HG03039 (cell line): ENCODE data around the gene FGF13.

Experiments
- ATAC-seq: cut with Tn5 transposase; IDR thresholded peaks from one replicate; pipeline ENCODE4 v1.9.1; 2021; ENCODE audit warnings: mild to moderate bottlenecking, moderate library complexity; ENCODE audit not compliant: unreplicated experiment

The FGF13 gene

DNA sequence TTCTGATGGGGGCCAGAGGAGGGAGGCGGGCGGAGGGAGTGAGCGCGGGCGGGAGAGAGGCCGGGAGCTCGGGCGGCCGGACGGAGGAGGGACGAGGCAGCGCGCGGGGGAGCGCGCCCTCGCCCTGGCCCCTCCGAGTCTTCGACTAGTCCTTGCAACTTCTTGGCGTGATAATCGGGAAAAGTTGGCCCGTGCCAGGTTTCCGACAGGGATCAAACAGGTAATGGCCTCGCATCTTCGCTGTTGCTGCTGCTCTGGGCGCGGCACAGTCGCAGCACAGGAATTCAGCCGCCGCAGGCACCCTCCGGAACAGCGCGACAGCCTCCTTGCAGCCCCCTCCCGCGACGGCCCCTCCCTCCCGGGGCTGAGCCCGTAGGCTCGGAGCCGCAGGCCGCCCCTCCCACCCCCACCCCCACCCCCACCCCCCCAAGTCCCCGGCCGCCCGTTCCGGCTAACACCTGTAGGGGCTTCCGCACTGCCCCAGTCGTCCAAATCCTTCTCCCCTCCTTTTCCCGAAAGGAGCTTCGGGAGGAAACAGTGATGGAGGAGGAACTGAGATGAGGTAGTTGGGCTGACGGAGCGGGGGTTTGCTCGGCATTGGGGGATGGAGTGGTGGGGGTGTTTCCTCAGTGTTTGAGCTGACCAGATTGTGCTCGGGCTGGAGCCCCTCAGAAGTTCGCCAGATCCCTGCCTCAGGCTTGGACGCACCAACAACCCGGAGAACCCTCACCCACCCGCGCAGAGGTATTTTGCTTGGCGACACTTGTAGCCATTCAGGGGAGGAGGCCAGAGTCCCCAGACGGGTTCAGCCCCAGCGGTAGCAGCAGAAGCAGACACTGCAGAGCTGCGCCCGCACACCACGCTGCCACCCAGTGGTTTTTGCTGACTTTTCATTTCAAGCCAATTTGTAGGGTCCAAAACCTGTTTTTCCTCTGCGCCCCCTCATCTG, at the start of gene FGF13:
FGF13 (minus strand) TSS at position 319 of the 949 bp plus-strand sequence. CDS start 714 bp downstream, outside the sequence.
- no peak for ATAC-seq

DNA sequence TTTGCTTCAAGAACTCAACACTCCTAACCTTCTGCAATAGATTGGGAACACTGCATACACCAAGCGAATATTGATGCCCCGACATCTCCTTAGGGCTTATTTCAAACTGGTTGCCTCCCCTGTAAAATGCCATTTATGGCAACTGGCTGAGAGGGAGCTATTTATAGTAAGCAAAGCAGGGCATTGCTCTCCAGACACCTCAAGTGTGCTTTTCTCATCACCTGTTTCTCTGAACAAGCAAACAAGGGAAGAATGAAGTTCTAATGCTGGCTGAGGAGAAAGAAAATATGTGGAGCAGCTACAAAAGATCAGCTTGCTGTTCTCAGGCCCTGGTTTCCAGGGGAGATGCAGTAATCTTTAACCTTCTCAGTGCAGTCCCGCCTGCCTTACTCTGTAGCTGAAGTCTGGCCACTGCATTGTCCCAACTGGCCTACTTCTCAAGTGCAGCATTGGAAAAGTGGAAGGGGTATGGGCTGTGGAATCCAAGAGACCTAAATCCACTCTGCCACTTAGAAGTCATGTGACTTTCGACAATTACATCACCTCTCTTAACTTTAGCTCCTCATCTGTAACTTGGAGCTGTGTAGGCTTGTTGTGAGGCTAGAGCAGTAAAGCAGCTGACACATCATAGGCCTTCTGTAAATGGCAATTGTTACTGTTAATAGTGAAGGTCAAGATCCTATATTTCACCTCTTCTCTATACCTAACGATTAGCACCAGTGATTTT, 47.9 kb upstream of the FGF13 start:
- ATAC-seq: no peak

DNA sequence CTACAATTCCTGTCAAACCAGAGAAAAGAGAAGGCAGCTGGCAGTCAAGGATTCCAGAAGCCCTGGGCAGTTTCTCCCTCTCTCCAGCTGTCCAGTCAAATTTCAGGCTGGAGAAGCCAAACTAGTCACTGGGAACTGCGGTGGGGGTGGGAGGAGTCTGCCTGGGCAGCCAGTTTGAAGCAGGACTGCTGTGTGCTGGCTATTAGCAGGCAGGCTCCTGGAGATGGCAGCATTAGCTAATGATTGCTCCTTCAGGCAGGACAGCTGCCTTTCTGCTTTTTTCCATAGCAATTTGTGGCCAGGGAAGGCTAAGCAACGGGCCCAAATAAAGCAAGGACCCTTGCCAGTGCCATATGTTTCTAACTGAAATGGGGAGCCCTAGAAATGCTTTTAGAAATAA, 44.7 kb upstream of the FGF13 start:
- no peak for ATAC-seq

GRCh38 chrX:138754861-138755260, 43.3 kb upstream of the FGF13 start:
- ATAC-seq: no peak

DNA sequence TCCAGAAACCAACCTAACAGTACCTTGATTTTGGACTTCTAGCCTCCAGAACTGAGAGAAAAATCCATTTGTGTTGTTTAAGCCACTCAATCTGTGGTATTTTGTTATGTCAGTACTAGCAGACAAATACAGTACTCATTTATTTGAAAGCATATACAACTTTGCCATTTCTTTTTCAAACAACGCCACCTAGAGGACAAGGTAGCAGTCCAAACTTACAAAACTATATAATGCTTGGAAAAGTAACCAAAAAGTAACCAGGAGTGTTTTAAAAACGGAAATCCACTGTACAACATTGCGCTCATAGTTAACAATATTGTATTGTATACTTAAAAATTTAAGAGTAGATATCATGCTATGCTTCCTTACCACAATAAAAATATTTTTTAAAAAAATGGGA, 37.0 kb upstream of the FGF13 start:
- no peak for ATAC-seq

DNA sequence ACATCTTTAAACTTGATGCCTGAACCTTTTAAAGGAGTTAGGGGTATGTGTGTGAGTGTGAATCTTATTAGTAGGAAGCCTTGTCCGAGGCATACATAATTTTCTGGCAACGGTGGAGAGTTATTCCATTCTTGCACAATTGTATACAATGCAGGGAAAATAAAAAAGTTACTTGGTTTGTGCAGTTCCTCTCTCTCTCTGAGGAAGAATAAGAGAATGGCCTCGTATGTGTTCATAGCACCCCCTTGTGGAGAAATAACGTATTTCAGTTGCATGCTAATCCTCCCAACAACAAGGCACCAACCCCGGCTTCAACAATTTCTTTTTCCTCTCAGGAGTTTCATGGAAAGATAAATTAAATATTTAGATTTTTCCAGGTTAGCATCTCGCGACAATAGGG, 33.7 kb upstream of the FGF13 start:
- ATAC-seq: no peak

GRCh38 chrX:138742217-138742616, 30.7 kb upstream of the FGF13 start:
- ATAC-seq: no peak

- no peak for ATAC-seq
These were observed 28.8 kb upstream of the FGF13 start for GRCh38 chrX:138740341-138740740.

- no peak for ATAC-seq
These were observed 11.8 kb upstream of the FGF13 start for GRCh38 chrX:138723301-138723700.

GRCh38 chrX:138719396-138719795, 7.9 kb upstream of the FGF13 start:
- ATAC-seq: no peak

- ATAC-seq: no peak
These were observed 7.4 kb upstream of the FGF13 start for GRCh38 chrX:138718941-138719340.

- no peak for ATAC-seq
These were observed 613 bp downstream of the FGF13 start for GRCh38 chrX:138710866-138711341.

DNA sequence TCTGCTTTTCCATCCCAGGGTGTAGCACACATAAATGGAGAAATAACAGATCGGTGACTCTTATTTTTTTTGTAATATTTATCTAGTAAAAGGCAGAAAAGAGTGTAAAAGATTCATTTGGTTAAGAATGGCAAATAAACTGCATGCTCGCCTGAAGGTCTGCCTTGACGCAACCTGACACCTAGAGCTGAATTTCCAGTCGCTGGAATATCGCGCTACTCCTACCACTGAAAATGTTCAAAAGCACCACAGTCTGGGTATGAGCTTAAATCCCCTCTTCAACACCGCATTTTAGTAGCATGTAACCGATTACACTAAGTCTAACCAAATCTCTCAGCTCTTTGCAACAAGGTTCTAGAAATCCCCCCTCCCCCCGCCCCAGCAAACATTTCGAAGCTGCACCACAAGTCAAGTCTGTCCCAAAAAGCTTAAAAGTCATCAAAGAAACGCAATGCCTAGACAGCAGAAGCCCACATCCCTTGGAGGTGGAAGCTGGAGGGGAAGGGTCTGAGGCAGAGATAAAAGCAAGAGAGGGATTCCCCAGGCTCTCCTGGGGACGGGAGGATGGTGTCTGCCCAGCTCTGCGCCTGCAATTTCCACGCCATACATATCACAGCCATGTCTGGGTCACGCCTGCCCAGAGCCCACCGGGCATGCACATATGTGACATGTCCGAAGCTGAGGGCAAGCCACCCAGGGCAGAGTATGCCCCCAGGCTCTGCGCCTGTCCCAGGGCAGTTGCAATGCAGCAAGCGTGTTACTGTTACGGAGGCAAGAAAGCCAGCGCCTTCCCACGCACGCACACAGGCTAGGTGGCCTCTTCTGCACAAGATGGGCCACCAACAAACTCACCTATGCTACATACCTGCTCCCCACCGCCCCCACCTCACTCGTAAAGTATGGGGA, 1.4 kb downstream of the FGF13 start:
- ATAC-seq: no peak

- no peak for ATAC-seq
These were observed 3.2 kb downstream of the FGF13 start for GRCh38 chrX:138708268-138708667.

DNA sequence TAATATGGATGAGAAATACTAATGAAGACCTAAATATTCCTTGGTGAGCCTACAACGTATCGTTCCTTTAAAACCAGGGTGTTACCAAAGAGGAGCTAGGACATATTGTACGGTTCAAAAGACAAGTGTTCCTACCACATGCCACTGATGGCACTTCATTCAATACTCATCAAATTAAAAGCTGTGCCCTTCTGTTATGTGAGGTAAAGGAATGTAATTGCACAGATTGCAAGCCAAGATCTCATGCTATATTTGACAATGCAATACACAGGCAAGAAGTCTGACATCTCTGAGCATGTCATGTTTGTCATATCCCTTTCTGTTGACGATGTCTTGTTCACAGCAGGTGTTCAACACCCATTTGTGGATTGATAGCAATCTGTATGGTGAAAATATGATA, 6.9 kb downstream of the FGF13 start:
- ATAC-seq: no peak

GRCh38 chrX:138704101-138704500, 7.4 kb downstream of the FGF13 start:
- no peak for ATAC-seq

DNA sequence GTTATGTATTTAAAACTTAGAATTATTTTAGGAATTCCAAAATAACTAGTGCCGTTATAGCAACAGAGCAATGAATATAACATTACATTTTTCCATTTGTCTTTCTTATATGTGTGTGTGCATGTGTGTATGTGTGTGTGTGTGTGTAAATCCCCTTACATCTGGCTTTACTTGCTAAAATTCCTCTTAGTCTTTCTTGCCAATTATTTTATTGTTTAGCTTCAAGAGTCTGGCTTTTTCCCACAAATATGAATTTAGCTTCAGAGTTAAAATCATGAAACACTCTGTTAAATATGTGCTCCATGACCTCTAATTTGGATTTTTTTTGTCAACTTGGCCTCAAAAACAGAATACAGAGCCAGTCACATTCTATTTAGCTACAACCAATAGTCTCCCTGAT, 18.9 kb downstream of the FGF13 start:
- no peak for ATAC-seq

- no peak for ATAC-seq
These were observed 20.3 kb downstream of the FGF13 start for GRCh38 chrX:138691186-138691585.

GRCh38 chrX:138690591-138690990, 20.9 kb downstream of the FGF13 start:
- no peak for ATAC-seq

GRCh38 chrX:138683600-138683999, 27.9 kb downstream of the FGF13 start:
- no peak for ATAC-seq

GRCh38 chrX:138669693-138670092, 41.8 kb downstream of the FGF13 start:
- ATAC-seq: no peak
